OCI-LY1 (cell line): ENCODE data around the gene TSN.

ENCODE experiments used
- EZH2 ChIP-seq: fragments of 200-600 bp; sonication (generic), shearing (Covaris generic); IDR thresholded peaks from 2 replicates; pipeline ENCODE4 v1.8.0; 2017; ENCODE audit warnings: borderline replicate concordance, mixed run types, mild to moderate bottlenecking, antibody characterized with exemption, low read length, moderate library complexity, mixed read lengths
- TF ChIP-seq, protein P1 (sequence below): fragments of 200-600 bp; sonication (generic), shearing (Covaris generic); IDR thresholded peaks from 2 replicates; pipeline ENCODE4 v1.5.1; 2017; ENCODE audit warnings: mild to moderate bottlenecking, antibody characterized with exemption, low read length, moderate library complexity, mixed read lengths

DNA sequence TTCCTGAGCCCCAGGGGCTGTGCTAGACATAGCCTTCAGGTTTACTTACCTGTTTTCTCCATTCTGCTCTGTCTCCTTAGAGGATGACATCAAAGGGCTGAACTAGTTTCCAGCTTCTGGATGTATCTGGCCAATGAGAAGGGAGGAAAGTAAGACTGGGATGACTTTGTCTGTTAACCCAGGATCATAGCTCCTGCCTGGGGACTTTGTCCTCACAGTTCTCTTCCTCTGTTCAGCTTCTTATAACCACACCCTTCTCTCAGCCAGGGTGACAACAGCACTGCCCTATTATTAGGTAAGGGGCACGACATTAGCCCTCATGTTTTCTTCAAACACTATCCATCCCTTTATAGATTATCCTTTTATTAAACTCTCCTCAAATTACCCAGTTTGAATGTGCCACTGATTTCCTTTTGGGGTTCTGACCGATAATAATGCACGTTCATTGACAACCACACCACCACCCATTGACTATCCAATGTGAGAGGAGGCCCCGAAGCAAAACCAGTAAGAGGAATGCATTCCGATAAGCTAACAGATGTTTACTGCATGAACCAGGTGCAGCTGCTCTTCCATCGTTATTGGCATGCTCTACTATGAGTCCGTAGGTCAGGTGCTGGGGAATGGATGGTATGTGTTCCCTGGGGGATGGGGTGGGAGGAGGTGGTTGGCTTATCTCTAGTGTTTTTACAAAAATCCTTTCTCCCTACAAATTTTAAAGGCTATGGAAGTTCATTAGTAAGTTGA is 23.5 kb downstream of the TSN start:
- TF ChIP-seq, protein P1, sequence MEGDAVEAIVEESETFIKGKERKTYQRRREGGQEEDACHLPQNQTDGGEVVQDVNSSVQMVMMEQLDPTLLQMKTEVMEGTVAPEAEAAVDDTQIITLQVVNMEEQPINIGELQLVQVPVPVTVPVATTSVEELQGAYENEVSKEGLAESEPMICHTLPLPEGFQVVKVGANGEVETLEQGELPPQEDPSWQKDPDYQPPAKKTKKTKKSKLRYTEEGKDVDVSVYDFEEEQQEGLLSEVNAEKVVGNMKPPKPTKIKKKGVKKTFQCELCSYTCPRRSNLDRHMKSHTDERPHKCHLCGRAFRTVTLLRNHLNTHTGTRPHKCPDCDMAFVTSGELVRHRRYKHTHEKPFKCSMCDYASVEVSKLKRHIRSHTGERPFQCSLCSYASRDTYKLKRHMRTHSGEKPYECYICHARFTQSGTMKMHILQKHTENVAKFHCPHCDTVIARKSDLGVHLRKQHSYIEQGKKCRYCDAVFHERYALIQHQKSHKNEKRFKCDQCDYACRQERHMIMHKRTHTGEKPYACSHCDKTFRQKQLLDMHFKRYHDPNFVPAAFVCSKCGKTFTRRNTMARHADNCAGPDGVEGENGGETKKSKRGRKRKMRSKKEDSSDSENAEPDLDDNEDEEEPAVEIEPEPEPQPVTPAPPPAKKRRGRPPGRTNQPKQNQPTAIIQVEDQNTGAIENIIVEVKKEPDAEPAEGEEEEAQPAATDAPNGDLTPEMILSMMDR = no peak
- no peak for TF ChIP-seq EZH2
